Smooth muscle cell of the brain vasculature (primary cell): ENCODE data around the gene TFR2.
"Not testable (repeated sequence)": the region's sequence is repeated elsewhere in the genome, so short reads cannot be mapped to it uniquely, and the experiment has no call there.

Experiments used
- DNase-seq: peaks from one replicate; pipeline ENCODE4 v3.0.0-alpha.2; 2012; ENCODE audit warnings: low read depth, low spot score

TFR2 gene

DNA sequence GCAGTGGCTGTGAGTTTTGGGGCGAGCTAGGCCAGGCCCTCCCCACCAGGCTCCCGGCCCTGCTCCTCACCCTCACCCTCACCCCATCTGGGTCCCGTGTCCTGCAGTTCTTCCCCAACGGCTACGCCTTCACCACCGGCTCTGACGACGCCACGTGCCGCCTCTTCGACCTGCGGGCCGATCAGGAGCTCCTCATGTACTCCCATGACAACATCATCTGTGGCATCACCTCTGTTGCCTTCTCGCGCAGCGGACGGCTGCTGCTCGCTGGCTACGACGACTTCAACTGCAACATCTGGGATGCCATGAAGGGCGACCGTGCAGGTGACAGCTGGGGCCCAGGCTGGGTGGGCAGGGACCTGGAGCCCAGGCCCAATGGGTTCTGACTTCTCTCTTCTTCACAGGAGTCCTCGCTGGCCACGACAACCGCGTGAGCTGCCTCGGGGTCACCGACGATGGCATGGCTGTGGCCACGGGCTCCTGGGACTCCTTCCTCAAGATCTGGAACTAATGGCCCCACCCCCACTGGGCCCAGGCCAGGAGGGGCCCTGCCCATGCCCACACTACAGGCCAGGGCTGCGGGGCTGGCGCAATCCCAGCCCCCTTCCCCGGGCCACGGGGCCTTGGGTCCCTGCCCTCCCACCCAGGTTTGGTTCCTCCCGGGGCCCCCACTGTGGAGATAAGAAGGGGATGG is 37.1 kb upstream of the TFR2 start:
- no peak for DNase-seq

DNA sequence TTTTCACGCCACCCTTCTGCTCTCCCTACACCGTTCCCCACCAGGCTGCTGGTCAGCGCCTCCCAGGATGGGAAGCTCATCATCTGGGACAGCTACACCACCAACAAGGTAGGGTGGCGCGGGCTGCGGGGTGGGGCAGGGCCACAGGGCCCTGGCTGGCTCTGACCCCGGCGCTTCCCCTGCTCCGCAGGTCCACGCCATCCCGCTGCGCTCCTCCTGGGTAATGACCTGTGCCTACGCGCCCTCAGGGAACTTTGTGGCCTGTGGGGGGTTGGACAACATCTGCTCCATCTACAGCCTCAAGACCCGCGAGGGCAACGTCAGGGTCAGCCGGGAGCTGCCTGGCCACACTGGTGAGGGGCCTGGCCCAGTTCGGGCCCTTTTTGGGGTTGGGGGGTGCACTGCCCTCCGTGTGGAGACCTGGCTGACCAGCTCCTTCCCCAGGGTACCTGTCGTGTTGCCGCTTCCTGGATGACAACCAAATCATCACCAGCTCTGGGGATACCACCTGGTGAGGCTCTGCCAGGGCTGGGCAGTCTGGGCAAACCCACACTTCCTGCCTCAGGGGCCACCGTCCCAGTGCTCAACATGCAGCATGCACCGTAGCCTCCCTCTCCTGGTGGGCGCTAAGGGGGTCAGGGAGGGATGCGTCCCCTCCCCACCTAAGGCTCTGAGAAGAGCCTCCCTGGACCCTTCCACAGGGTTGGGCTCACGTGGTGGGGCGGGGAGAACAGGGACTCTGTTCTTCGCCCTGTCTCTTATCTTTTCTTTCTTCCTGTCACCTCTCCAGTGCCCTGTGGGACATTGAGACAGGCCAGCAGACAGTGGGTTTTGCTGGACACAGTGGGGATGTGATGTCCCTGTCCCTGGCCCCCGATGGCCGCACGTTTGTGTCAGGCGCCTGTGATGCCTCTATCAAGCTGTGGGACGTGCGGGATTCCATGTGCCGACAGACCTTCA is 36.2 kb upstream of the TFR2 start:
- DNase-seq = no peak

DNA sequence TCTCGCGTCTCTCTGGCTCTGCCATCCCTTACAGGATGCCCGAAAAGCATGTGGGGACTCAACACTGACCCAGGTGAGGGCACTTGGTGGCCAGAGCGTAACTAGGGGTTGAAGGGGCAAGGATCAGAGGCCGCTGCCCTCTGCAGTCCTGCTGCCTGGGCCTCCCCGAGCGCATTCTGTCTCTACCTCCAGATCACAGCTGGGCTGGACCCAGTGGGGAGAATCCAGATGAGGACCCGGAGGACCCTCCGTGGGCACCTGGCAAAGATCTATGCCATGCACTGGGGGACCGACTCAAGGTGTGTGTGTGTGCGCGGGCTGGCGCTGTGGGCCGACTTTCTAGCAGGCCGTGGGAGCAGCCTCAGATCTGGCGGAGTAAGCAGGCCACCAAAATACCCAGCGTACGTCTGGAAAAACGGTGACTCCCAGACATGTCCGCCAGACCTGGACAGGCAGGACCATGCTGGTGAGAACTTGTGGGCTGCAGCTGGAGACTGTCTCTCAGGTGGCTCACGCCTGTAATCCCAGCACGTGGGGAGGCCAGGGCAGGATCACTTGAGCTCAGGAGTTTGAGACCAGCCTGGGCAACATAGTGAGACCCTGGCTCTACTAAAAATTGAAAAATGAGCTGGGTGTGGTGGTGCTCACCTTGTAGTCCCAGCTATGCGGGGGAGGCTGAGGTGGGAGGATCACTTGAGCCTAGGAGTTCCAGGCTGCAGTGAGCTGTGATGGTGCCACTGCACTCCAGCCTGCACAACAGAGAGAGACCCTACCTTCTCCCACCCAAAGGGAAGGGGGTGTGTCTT is 35.4 kb upstream of the TFR2 start:
- DNase-seq = no peak

DNA sequence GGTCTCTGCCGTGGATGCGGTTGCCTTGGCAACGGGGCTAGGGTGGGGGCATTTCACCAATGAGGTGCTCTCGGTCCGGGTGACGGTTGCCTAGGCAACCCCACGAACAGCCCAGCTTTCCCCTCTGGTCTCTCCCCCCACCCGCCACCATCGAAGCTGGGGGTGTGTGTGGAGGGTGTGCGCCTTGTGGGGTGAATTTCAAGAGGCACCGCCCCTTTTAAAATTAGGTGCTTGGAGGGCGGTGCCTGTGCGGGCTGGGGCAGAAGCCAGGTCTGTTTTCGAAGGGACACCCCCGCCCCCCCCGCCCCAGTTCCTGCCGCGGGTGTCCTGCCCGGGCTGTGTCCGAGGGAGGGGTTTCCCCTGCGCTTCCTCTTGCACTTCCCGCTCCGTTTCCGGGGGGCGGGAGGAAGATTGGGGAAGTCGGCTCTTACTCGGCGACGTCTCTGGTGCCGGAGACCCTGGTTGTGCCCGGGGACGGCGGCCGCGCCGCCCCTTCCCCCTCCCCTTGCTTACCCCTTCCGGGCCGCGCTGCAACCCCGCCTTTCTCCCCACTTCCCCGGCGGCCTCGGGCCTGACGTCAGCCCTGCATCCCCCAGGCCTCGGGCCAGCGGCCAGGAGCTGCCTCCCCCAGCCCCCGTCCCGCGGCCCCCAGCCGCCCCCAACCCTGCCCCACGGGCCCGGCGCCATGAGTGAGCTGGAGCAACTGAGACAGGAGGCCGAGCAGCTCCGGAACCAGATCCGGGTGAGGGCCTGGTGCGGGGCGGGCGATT is 34.4 kb upstream of the TFR2 start:
- DNase-seq = no peak

DNA sequence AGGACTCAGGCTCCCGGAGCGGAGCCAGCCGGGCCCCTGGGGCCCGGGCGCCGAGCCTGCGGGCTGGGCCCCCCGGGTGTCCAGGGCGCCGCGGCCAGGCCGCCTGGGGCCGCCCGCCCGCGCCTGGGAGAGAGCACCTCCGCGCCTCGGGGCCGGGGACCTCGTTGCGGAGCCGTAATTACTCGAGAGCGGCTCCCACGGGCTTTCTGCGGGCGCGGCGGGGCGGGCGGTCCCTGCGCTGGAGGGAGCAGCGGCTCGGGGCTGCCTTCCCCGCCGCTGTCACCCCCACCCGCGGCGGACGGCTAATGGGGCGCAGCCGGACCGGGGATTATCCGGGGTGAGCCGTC is 33.7 kb upstream of the TFR2 start:
- DNase-seq = no peak

DNA sequence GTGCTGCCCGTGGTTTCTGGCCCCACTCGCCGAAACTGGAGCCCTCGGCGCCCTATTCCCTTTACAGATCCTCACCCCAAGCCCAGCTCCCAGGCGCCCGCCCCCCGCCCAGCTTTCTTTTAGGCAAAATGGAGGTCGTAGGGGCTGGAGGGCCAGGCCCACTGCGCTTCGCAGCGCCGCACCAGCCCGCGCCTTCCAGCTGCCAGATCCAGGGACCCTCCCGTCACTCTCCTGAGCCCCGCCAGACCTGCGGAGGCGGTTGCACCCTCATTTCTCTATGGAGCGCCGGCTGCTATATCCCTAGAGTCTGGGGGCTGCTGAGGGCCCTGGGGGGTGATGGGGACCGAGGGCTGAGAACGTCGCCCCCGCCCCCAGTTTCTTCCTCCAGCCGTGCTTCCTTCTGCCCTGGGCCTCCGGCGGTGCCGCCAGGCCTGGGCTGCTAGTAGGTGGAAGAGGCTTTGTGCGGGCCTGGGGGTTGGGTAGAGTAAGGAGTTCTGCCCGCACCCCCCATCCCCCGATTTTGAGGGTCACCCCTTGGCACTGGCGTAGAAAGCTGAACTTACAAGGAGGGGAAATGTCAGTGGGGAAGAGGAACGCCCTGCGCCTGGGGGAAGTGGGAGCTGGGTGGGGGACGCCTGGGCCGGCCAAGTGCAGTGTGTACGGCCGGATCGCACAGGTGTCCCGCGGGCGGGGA is 33.2 kb upstream of the TFR2 start:
- DNase-seq = no peak

DNA sequence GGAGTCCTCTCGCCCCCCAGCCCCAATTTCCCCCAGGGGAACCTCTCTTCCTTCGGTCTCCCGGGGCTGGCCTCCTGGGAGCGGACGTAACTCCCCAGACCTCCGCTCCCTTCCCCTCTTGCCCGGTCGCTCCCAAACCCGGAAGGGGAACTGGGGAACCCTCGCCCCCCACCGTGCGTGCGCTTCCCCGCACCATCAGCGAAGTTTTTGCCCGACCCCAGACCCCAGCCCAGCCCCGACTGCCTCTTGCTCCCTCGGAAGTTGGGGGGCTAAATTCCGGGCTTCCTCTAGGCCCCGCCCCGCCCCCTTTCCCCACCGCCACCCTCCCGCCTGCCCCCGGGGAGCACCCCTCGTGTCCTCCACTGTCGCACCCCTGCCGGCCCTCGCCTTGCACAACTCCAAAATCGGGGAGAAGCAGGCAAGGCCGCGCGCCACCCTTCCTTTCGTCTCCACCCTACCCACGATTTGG is 32.6 kb upstream of the TFR2 start:
- no peak for DNase-seq

DNA sequence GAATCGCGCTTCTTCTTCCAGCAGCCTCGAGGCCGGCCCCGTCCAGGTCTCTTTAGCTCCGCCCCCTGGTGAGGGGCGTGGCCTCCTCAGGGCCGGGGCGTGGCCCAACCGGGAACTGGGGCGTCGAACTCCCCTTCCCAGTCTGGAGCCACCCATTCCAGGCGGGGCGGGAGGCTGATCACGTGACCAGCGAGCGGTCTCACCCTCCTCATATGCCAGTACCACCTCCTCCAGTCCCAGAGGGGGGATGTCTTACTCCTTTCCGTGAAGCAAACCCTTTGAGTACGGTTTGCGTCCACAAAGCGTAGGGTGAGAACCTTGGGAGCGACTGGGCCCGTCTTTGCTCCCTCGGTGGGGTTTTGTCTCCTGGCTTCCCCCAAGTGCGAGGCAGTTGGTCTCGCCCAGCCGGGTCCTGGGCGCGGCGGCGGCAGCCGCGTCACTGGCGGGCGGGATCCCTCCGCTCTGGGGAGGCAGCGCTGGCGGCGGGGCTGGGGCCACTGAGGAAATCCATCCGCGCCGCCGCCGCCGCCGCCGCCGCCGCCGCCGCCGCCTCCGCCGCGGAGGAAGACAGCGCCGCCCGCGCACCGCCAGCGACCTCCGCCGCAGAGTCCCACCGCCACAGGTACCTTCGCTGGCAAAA is 32.1 kb upstream of the TFR2 start, which contains the start of gene GNB2:
Gene GNB2, plus strand, starts transcription at position 439 of the 640 bp plus-strand sequence. CDS start 2,526 bp downstream, outside the sequence.
- DNase-seq = peak; percentile 98

DNA sequence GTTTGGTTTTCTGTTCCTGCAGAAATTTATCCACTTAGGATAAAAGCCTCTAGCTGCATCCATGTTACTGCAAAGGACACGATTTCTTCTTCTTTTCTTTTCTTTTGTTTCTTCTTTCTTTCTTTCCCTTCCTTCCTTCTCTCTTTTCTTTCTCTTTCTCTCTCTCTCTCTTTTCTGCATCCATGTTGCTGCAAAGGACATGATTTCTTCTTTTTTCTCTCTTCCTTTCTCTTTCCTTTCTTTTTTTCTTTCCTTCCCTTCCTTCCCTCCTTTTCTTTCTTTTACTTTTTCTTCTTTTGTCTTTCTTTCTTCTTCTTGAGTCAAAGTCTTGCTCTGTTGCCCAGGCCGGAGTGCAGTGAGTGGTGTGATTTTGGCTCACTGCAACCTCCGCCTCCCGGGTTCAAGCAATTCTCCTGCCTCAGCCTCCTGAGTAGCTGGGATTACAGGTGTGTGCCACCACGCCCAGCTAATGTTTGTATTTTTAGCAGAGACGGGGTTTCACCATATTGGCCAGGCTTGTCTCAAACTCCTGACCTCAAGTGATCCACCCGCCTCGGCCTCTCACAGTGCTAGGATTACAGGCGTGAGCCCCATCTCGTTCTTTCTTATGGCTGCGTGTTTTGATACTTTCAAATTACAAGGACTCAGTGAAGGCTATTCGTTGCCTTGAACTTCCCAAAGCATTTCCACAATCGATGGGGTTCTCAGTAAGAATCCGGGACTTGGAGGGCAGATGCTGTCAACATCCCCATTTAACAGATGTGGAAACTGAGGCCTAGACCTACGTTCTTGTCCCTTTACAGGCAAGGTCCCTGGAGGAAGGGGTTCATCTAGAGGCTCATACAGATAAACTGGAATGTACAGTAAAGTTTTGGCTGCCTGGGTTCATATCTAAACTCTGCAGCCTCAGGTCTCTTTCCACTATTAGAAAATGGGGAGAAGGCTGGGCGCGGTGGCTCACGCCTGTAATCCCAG is 30.3 kb upstream of the TFR2 start:
- no peak for DNase-seq

DNA sequence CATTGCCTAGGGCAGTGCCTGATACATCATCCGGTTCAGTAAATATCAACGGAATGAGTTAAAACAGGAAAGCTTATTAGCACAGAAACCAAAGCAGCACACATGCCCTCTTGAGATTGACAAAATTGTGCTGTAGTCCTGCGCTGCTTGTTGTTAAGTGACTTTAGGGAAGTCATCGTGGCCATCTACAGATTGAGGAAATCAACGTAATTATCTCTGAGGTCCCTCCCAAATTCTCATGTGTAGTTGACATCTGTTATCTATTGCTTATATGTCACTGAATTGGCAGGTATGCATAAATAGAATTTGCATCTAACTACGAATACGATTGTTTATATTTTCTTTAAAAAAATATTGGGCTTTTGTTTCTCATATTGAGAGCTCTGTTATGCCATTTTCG is 28.7 kb upstream of the TFR2 start:
- DNase-seq = no peak

DNA sequence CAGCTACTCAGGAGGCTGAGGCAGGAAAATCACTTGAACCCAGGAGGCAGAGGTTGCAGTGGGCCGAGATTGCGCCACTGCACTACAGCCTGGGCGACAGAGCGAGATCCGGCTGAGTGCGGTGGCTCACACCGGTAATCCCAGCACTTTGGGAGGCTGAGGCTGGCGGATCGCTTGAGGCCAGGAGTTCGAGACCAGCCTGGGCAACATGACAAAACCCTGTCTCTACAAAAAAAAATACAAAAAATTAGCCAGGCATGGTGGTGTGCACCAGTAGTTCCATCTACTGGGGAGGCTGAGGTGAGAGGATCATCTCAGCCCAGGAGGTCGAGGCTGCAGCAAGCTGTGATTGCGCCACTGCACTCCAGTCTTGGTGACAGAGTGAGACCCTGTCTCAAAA is 27.8 kb upstream of the TFR2 start:
- DNase-seq = not testable (repeated sequence)

DNA sequence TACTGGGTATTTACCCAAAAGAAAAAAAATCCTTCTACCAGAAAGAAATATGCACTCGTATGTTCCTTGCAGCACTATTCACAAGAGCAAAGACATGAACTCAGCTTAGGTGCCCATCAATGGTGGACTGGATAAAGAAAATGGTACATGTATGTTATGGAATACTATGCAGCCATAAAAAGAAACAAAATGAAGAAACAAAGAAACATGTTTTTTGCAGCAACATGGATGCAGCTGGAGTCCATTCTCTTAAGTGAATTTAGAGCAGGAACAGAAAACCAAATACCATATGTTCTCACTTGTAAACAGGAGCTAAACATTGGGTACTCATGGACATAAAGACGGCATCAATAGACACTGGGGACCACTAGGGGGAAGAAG is 26.7 kb upstream of the TFR2 start:
- no peak for DNase-seq

DNA sequence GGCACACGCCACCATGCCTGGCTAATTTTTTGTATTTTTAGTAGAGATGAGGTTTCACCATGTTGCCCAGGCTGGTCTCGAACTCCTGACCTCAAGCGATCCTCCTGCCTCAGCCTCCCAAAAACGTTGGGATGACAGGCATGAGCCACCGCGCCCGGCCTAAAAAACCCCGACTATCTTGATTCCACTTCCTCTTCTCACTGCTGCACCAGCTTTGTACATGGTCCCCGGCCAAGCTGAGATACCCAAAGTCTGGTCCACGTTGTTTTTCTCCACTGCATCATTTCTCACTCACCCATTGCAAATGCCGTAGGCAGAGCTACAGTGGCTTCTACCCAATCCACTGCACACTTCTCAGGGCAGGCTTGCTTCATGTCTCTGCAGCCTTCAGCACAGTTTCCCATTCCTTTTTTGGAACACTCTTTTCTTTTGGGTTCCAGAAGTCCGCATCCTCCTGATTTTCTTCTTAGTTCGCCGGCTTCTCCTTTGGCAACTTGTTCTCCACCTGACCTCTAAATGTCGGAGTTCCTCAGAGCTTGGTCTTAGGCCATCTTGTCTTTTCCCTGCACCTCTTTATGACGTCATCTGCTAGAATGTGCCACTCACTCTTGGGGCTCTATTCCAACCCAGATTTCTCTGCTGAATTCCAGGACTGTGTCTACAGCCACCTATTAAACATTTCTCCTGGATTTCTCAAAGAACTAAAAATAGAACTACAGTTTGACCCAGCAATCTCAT is 26.1 kb upstream of the TFR2 start:
- no peak for DNase-seq

DNA sequence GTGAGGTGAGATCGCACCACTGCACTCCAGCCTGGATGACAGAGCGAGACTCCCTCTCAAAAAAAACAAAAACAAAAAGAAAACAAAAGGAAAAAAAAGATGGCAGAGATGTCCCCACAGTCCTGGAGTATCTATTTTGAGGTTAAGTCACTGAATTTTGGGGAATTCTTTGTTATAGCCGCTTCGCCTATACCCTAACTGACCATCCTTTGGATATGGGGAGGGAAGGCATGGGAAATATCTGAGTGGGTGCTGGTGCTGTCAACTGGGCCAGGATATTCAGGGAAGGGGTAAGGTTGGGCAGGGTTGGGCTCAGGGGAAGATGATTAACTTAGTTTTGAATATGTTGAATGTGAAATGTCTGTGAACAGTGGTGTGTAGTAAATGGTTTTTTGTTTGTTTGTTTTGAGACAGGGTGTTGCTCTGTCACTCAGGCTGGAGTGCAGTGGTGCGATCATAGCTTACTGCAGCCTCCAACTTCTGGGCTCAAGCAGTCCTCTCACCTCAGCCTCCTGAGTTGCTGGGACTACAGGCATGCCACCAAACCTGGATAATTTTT is 23.9 kb upstream of the TFR2 start:
- no peak for DNase-seq

DNA sequence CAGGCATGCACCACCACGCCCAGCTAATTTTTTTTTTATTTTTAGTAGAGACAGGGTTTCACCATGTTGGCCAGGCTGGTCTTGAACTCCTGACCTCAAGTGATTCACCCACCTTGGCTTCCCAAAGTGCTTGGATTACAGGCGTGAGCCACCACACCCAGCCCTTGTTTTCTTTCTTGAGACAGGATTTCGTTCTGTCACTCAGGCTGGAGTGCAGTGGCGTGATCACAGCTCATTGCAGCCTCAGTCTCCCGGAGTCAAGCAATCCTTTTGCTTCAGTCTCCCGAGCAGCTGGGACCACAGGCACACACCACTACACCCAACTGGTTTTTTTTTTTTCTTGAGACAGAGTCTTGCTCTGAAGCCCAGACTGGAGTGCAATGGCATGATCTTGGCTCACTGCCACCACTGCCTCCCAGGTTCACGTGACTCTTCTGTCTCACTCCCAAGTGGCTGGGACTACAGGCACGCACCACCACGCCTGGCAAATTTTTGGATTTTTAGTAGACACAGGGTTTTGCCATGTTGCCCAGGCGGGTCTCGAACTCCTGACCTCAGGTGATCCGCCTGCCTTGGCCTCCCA is 20.9 kb upstream of the TFR2 start:
- not testable (repeated sequence) for DNase-seq

DNA sequence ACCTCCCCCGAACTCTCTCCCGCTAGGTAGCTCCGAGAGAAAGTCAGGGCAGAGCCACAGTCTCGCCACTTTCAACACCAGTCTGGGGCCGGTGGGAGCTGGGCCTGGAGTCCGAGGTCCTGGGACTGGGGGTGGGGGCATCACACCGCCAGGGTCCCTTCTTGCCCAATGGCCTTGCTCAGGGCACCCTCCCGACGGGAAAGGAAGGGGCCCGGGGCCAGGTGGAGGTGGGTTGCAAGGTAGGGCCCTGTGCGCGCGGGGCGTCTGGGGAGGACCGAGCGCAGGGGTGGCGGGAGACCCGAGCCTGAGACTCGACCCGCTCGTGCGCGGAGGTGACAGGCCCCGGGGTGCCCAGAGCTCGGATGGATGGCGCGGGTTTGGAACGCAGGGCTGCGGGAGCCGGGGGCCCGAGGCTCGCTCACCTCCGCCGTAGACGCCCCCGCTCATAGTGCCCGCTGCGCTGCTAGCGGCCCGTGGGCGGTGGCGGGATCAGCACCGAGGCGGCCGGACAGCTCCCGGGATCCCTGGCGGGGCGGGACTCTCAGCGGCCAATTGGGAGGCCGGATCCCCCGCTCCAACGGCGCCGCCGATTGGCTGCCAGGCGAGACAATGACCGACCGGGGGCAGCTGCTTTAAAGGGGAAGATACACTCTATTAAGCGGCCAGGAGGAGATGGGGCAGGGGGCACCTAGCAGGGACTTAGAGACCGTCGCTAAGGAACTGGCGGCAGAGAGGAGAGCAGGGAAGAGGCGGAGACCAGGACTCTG is 14.7 kb upstream of the TFR2 start, which contains the start of gene ACTL6B:
Gene ACTL6B, minus strand, starts transcription at position 541 of the 767 bp plus-strand sequence. Its CDS starts 94 bp downstream, at position 447.
- DNase-seq = no peak
